Naive thymus-derived CD8-positive, alpha-beta T cell (primary cell): ENCODE measurements around the gene OTOP2. TPM values are rescaled to one million over a fixed set of nuclear protein-coding genes. Genes with fewer than 3 reads are reported as not detected.

ENCODE experiments used
- ATAC-seq, 2 donors: fragments of 150-1000 bp; cut with Tn5 transposase in 1 of 2; sonication (Bioruptor Pico), chemical (Tn5 transposase) in 1 of 2; 1 replicate in 1 of 2; 2 replicates in 1 of 2; pipeline ENCODE4 v1.10.0; 2021; ENCODE audit warnings: mild to moderate bottlenecking in 2 of 2, moderate library complexity in 2 of 2
- POLR2A ChIA-PET: fragments of 350-600 bp; sonication (Branson Sonifier 250); formaldehyde crosslinking; loops from one replicate; lab custom pipeline; 2021; ENCODE audit warnings: antibody characterized with exemption; lab: Charles Lee
- DNase-seq, 10 donors: peaks; one replicate each; pipeline versions ENCODE4 v3.0.0 to v3.0.0-alpha.2; 2020 to 2022
- H3K27ac Mint-ChIP-seq, 10 donors: one replicate each; pipeline ENCODE4 v1.8.0; 2020 to 2022; ENCODE audit warnings: mild to moderate bottlenecking in 10 of 10, mixed read lengths in 10 of 10, moderate library complexity in 4 of 10, inconsistent platforms in 1 of 10
- H3K27me3 Mint-ChIP-seq, 5 donors: one replicate each; pipeline ENCODE4 v1.8.0; 2021 to 2022; ENCODE audit warnings: mixed read lengths in 5 of 5
- H3K36me3 Mint-ChIP-seq, 3 donors: one replicate each; pipeline ENCODE4 v1.8.0; 2020 to 2022; ENCODE audit warnings: mixed read lengths in 3 of 3, mild to moderate bottlenecking in 2 of 3, inconsistent platforms in 1 of 3
- H3K4me1 Mint-ChIP-seq, 4 donors: one replicate each; pipeline ENCODE4 v1.8.0; 2021 to 2022; ENCODE audit warnings: mixed read lengths in 4 of 4
- H3K4me3 Mint-ChIP-seq, 10 donors: one replicate each; pipeline ENCODE4 v1.8.0; 2020 to 2022; ENCODE audit warnings: mild to moderate bottlenecking in 10 of 10, mixed read lengths in 10 of 10, moderate library complexity in 6 of 10, inconsistent platforms in 1 of 10
- H3K9me3 Mint-ChIP-seq, 9 donors: one replicate each; pipeline ENCODE4 v1.8.0; 2020 to 2022; ENCODE audit warnings: mixed read lengths in 9 of 9, mild to moderate bottlenecking in 3 of 9, inconsistent platforms in 1 of 9, moderate library complexity in 1 of 9
- polyA plus RNA-seq, 3 donors: library from polyadenylated mRNA; unstranded; fragments of 300-500 nt; fragmentation: Illumina TruSeq; gene quantifications; one replicate each; pipeline ENCODE4 v1.2.3, GENCODE V29; 2021
- total RNA-seq, 8 experiments: library from RNA in 2 of 8; stranded (reverse) in 2 of 8; gene quantifications; one replicate each; pipeline ENCODE4 v1.2.3 and lab custom pipeline; 2021 to 2026

Gene OTOP2
- total and polyA plus RNA-seq, 5 experiments from 2014 or later = not detected

GRCh38 chr17:74921769-74922168 lies 2.3 kb upstream of the OTOP2 start:
- H3K4me3 Mint-ChIP-seq = no peak overlapping the region
- H3K4me1 Mint-ChIP-seq = peaks cover 8 to 18% (median 14%) of the 10 kb centered on the region in 4 donors
- H3K36me3 Mint-ChIP-seq = peaks cover 0 to 5% (median 0%) of the 10 kb centered on the region in 3 donors
- DNase-seq (no peak), ATAC-seq (no peak)
- no peaks in the 10 kb centered on the region for H3K9me3 Mint-ChIP-seq
- H3K27me3 Mint-ChIP-seq = peaks cover 15 to 81% (median 32%) of the 10 kb centered on the region in 5 donors
- POLR2A ChIA-PET = no interaction called here
- no peak overlapping the region for H3K27ac Mint-ChIP-seq

GRCh38 chr17:74922172-74922571 lies 1.9 kb upstream of the OTOP2 start:
- POLR2A ChIA-PET = no interaction called here
- Mint-ChIP-seq H3K36me3 (peaks cover 0 to 5% (median 0%) of the 10 kb centered on the region in 3 donors), H3K9me3 (no peaks in the 10 kb centered on the region), H3K27ac (no peak overlapping the region), H3K4me1 (peaks cover 8 to 18% (median 14%) of the 10 kb centered on the region in 4 donors), H3K27me3 (peaks cover 15 to 81% (median 30%) of the 10 kb centered on the region in 5 donors), H3K4me3 (peak overlapping the region in 6 of 10 donors; percentile 38 to 75 (median 67))
- DNase-seq (no peak), ATAC-seq (no peak)

DNA sequence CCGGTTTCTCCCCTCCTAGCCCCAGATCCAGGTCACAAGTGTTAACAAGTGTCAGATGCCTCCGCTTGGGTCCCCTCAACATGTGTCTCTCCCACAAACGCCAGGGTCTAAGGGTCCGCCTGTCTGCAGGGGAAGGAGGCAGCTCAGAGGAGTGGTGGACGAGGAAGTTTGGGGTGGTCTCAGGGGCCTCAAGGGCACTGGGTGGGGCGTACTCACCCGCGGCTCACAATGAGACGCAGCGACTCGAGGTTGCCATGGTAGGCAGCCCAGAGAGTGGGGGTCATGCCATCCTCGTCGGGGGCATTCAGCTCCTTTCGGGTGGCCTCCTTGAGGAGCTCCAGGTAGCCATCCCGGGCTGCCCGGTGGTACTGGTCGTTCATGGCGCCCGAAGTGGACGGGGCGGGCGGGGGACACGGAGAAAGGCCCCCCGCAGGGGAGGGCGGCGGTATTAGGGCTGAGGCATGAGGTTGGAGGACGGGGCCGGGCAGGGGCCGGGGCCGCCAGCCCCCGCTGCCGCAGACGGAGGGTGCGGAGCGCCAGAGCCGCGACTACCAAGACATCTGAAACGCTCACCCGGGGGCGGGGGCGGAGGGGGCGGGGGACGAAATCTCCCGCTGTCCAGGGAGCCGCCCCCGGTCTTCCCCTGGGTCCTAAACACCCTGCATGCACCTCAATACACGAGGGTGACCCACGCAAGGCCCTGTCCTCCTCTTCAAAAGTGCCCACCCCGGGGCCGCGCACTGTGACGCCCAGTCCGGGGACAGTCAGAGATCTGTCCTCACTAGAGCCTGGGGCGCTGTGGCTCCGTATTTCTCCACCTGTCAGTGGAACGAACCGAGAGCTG lies 1.2 kb upstream of the OTOP2 start, which contains the start of gene USH1G:
TSS of gene USH1G (minus strand) at position 562 of the 844 bp plus-strand sequence. CDS start at position 380, 182 bp downstream.
- Mint-ChIP-seq H3K27ac (no peak within 1 kb of the TSS), H3K27me3 (peaks cover 16 to 87% (median 34%) of the 10 kb centered on the region in 5 donors), H3K36me3 (peaks cover 0 to 5% (median 0%) of the 10 kb centered on the region in 3 donors), H3K4me1 (peaks cover 8 to 18% (median 14%) of the 10 kb centered on the region in 4 donors), H3K9me3 (no peaks in the 10 kb centered on the region), H3K4me3 (peak within 1 kb of the TSS; percentile 54 to 79 (median 64))
- DNase-seq (peak in 3 of 10 donors; percentile 14 to 70 (median 20)), ATAC-seq (peak; percentile 58 to 64)
- POLR2A ChIA-PET = interaction anchor here (0.6 kb wide), 1 partner anchor 589 kb away, joined by 5 read pairs; no protein-coding TSS in a partner anchor

DNA sequence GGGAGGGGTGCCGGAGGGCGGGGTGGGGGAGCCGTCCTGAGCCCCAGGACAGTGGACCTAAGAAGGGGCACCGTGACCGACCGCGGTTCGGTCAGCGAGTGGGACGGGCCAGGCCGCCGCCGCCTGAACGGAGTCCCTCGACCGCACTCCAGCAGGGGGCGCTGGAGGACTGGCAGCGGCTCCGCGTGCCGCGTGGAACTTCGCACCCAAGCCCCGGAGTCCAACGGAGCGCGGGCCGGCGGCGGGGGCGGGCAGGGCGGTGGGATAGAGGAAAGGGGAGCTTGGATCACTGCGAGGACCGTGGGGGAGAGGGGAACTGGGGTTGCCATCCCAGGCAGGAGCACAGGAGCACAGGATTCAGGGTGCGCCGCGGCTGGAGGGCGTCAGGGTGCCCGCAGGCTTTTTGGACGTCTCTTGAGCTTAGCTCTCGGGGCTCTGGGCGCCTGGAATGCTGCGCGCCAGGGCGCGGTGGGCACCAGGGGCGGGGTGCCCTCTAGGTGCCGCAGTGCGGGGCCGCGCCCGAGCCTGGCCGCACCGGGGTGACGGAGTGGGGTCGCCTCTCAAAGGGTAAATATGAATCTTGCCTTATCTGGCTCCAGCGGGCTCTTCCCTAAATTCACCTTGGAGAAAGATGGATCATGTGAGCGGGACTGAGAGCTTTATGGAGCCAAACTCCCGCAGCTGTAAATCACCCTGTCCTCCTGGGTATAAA lies 379 bp upstream of the OTOP2 start:
- Mint-ChIP-seq H3K9me3 (no peaks in the 10 kb centered on the region), H3K36me3 (peaks cover 0 to 5% (median 0%) of the 10 kb centered on the region in 3 donors), H3K4me3 (peak overlapping the region; percentile 37 to 73 (median 58)), H3K4me1 (peaks cover 8 to 18% (median 14%) of the 10 kb centered on the region in 4 donors), H3K27ac (no peak overlapping the region), H3K27me3 (peaks cover 19 to 88% (median 40%) of the 10 kb centered on the region in 5 donors)
- peak; percentile 43 to 81 (median 70) for DNase-seq
- peak; percentile 76 to 83 for ATAC-seq
- POLR2A ChIA-PET = interaction anchor here (0.6 kb wide), 1 partner anchor 590 kb away, joined by 5 read pairs; no protein-coding TSS in a partner anchor

- Mint-ChIP-seq H3K4me3 (peak overlapping the region in 3 of 10 donors; percentile 48 to 68 (median 57)), H3K27ac (no peak overlapping the region), H3K27me3 (peaks cover 20 to 86% (median 46%) of the 10 kb centered on the region in 5 donors), H3K36me3 (peaks cover 0 to 7% (median 0%) of the 10 kb centered on the region in 3 donors), H3K9me3 (no peaks in the 10 kb centered on the region), H3K4me1 (peaks cover 8 to 18% (median 14%) of the 10 kb centered on the region in 4 donors)
- POLR2A ChIA-PET = no interaction called here
- no peak for ATAC-seq
- no peak for DNase-seq
These were observed 1.2 kb downstream of the OTOP2 start for GRCh38 chr17:74925242-74925641.

GRCh38 chr17:74928786-74929185 lies 4.7 kb downstream of the OTOP2 start:
- Mint-ChIP-seq H3K4me1 (peaks cover 4 to 10% (median 6%) of the 10 kb centered on the region in 4 donors), H3K4me3 (no peak overlapping the region), H3K9me3 (no peaks in the 10 kb centered on the region), H3K36me3 (peaks cover 0 to 7% (median 0%) of the 10 kb centered on the region in 3 donors), H3K27ac (peak overlapping the region in 1 of 10 donors; percentile 53), H3K27me3 (peaks cover 31 to 93% (median 65%) of the 10 kb centered on the region in 5 donors)
- ATAC-seq (no peak), DNase-seq (no peak)
- POLR2A ChIA-PET = no interaction called here

DNA sequence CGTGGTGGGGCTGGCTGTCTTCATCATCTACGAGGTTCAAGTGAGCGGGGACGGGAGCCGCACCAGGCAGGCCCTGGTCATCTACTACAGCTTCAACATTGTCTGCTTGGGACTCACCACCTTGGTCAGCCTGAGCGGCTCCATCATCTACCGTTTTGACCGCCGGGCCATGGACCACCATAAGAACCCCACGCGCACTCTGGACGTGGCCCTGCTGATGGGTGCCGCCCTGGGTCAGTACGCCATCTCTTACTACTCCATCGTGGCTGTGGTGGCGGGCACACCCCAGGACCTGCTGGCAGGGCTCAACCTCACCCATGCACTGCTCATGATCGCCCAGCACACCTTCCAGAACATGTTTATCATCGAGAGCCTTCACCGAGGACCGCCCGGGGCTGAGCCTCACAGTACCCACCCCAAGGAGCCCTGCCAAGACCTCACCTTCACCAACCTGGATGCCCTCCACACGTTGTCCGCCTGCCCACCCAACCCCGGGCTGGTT lies 6.5 kb downstream of the OTOP2 start:
- peaks cover 27 to 90% (median 58%) of the 10 kb centered on the region in 5 donors for H3K27me3 Mint-ChIP-seq
- POLR2A ChIA-PET = no interaction called here
- no peak for ATAC-seq
- peaks cover 0 to 2% (median 0%) of the 10 kb centered on the region in 3 donors for H3K36me3 Mint-ChIP-seq
- H3K27ac Mint-ChIP-seq = no peak overlapping the region
- H3K4me1 Mint-ChIP-seq = no peaks in the 10 kb centered on the region
- no peak overlapping the region for H3K4me3 Mint-ChIP-seq
- H3K9me3 Mint-ChIP-seq = peaks cover 0 to 3% (median 0%) of the 10 kb centered on the region in 9 donors
- no peak for DNase-seq

DNA sequence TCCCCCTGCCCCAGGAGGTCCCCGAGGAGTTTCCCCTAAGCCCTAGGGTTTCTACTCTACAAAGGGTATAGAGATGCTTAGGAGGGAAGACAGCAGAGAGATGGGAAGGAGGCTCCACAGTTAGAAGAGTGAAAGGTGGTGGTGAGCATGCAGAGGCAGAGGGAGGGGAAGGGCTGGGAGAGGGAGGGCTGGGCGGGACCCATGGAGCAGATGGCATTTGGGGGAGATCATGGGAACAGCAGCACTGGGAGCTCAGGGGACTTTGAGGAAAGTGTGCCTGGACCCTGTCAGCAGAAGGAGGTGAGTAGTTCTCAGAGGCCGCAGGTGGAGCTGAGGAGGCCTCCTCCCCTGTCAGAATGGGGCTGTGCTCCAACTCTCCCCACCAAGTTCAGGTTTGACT lies 11.0 kb downstream of the OTOP2 start:
- Mint-ChIP-seq H3K9me3 (peaks cover 0 to 3% (median 0%) of the 10 kb centered on the region in 9 donors), H3K27me3 (peaks cover 36 to 85% (median 63%) of the 10 kb centered on the region in 5 donors), H3K4me1 (peaks cover 0 to 6% (median 2%) of the 10 kb centered on the region in 4 donors), H3K4me3 (peak overlapping the region in 2 of 10 donors; percentile 39 to 44), H3K36me3 (no peaks in the 10 kb centered on the region), H3K27ac (no peak overlapping the region)
- no peak for ATAC-seq
- no peak for DNase-seq
- POLR2A ChIA-PET = no interaction called here

DNA sequence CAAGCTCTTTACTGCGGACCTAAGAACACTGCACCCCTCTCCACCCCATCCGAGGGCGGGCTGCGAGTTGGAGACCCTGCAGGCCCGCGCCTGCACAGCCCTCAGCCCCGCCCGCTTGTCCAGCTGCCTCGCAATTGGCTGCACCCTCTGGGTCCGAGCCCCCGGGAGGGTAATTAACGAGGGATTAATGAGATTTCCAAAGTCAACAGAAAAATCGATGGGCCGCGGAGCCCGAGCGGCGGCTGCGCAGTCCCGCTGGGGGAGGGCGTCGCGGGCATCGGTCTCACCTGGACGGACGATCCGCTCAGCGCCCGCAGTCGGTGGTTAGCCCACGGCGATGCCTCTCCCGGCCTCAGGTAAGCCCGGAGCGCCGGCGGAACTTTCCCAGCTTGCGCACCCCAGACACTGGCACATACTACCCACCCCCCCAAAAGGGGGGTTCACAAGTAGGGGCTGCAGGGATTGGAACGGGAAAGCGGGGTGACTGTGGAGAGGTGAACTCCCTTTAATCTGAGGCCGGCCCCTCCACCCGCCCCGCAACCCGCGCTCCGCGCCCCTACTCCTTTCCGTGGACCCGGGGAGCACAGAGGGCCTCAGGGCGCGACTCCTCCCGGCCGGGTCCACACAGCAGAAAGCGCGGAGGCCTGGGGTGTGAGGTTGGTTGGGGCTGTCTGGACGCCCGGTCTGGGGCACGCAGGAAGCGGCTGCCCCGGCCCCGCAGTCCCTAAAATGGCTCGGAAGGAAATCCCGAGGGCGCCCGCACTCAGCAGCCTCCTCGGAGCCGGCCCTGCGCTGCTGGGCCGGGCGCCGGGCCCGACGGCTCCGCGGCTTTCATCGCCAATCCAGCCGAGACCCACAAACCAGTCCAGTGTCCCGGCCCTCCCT lies 11.8 kb downstream of the OTOP2 start, which contains the start of gene OTOP3:
TSS of gene OTOP3 (plus strand) at position 314 of the 885 bp plus-strand sequence. CDS start at position 338, 24 bp downstream.
- Mint-ChIP-seq H3K27ac (no peak within 1 kb of the TSS), H3K4me3 (peak within 1 kb of the TSS in 2 of 10 donors; percentile 39 to 44), H3K36me3 (no peaks in the 10 kb centered on the region), H3K9me3 (peaks cover 0 to 3% (median 0%) of the 10 kb centered on the region in 9 donors), H3K27me3 (peaks cover 35 to 84% (median 59%) of the 10 kb centered on the region in 5 donors), H3K4me1 (peaks cover 0 to 6% (median 2%) of the 10 kb centered on the region in 4 donors)
- DNase-seq (no peak), ATAC-seq (peak; percentile 18 to 33)
- POLR2A ChIA-PET = no interaction called here

GRCh38 chr17:74936470-74936799 lies 12.4 kb downstream of the OTOP2 start:
- POLR2A ChIA-PET = interaction anchor here (0.6 kb wide), 1 partner anchor 294 kb away, joined by 3 read pairs; no protein-coding TSS in a partner anchor

More at GRCh38 chr17:74936470-74936799, 12.4 kb downstream of the OTOP2 start:
- DNase-seq (no peak), ATAC-seq (no peak)
- no peaks in the 10 kb centered on the region for H3K36me3 Mint-ChIP-seq
- peaks cover 0 to 6% (median 2%) of the 10 kb centered on the region in 4 donors for H3K4me1 Mint-ChIP-seq
- H3K9me3 Mint-ChIP-seq = peaks cover 0 to 3% (median 0%) of the 10 kb centered on the region in 9 donors
- H3K4me3 Mint-ChIP-seq = no peak overlapping the region
- no peak overlapping the region for H3K27ac Mint-ChIP-seq
- H3K27me3 Mint-ChIP-seq = peaks cover 31 to 81% (median 55%) of the 10 kb centered on the region in 5 donors
